Skeletal muscle tissue (tissue), 4 donors: ENCODE data around the gene UBE2D2. TPM values are rescaled to one million over a fixed set of nuclear protein-coding genes. Genes with fewer than 3 reads are reported as not detected.
"Not testable (repeated sequence)": the region's sequence is repeated elsewhere in the genome, so short reads cannot be mapped to it uniquely, and the experiment has no call there.

Experiments
- H3K27ac ChIP-seq: one replicate; pipeline ENCODE4 v1.7.0; 2013; ENCODE audit warnings: mild to moderate bottlenecking, low read depth, low read length, inconsistent platforms
- H3K27me3 ChIP-seq, 3 donors: one replicate each; pipeline ENCODE4 v1.7.0; 2013; ENCODE audit warnings: low read length in 3 of 3; ENCODE audit not compliant: control insufficient read depth in 3 of 3, insufficient read depth in 3 of 3
- H3K36me3 ChIP-seq, 3 donors: one replicate each; pipeline ENCODE4 v1.7.0; 2013; ENCODE audit warnings: low read length in 3 of 3; ENCODE audit not compliant: control insufficient read depth in 3 of 3, insufficient read depth in 3 of 3
- H3K4me1 ChIP-seq, 3 donors: one replicate each; pipeline ENCODE4 v1.7.0; 2013; ENCODE audit warnings: low read length in 3 of 3, mild to moderate bottlenecking in 3 of 3; ENCODE audit not compliant: control insufficient read depth in 3 of 3, insufficient read depth in 3 of 3
- H3K4me3 ChIP-seq, 3 donors: one replicate each; pipeline ENCODE4 v1.7.0; 2013; ENCODE audit warnings: low read length in 3 of 3
- H3K9ac ChIP-seq, 3 donors: one replicate each; pipeline ENCODE4 v1.7.0; 2013; ENCODE audit warnings: low read length in 3 of 3, mild to moderate bottlenecking in 3 of 3, moderate library complexity in 2 of 3, low read depth in 1 of 3
- H3K9me3 ChIP-seq, 3 donors: one replicate each; pipeline ENCODE4 v1.7.0; 2013; ENCODE audit warnings: low read length in 3 of 3; ENCODE audit not compliant: control insufficient read depth in 3 of 3
- total RNA-seq: library from RNA; depleted of rRNA; stranded (reverse); fragments of >200 nt; gene quantifications from one replicate; pipeline ENCODE4 v1.2.3, GENCODE V29; 2014
- donor health status: Osteomylitis.

UBE2D2 gene
- total RNA-seq, 1 donor from 2014 or later = 81.9 TPM

GRCh38 chr5:139578325-139578724 lies 17.2 kb downstream of the UBE2D2 start:
- H3K27me3 ChIP-seq = no peaks in the 10 kb centered on the region
- H3K9ac ChIP-seq = peak overlapping the region in 1 of 3 donors; percentile 36
- peaks cover 0 to 3% (median 0%) of the 10 kb centered on the region in 3 donors for H3K36me3 ChIP-seq
- peak overlapping the region; percentile 3 for H3K27ac ChIP-seq
- H3K9me3 ChIP-seq = no peaks in the 10 kb centered on the region
- peaks cover 24 to 32% (median 25%) of the 10 kb centered on the region in 3 donors for H3K4me1 ChIP-seq
- no peak overlapping the region for H3K4me3 ChIP-seq

- not testable (repeated sequence) for H3K36me3 ChIP-seq, H3K4me3 ChIP-seq, H3K9ac ChIP-seq, H3K9me3 ChIP-seq, H3K27ac ChIP-seq, H3K27me3 ChIP-seq
- peaks cover 11 to 21% (median 16%) of the 10 kb centered on the region in 3 donors for H3K4me1 ChIP-seq
Measured at GRCh38 chr5:139582181-139582580, 21.0 kb downstream of the UBE2D2 start.

- Histone ChIP-seq H3K4me3 (no peak overlapping the region), H3K27ac (no peak overlapping the region), H3K4me1 (peaks cover 4 to 7% (median 6%) of the 10 kb centered on the region in 3 donors), H3K27me3 (no peaks in the 10 kb centered on the region), H3K9me3 (no peaks in the 10 kb centered on the region), H3K36me3 (peaks cover 4 to 7% (median 5%) of the 10 kb centered on the region in 3 donors), H3K9ac (no peak overlapping the region)
Measured at GRCh38 chr5:139584137-139584536, 23.0 kb downstream of the UBE2D2 start.

GRCh38 chr5:139588116-139588515 lies 27.0 kb downstream of the UBE2D2 start:
- not testable (repeated sequence) for H3K4me3 ChIP-seq, H3K27ac ChIP-seq, H3K4me1 ChIP-seq, H3K9me3 ChIP-seq, H3K9ac ChIP-seq, H3K27me3 ChIP-seq, H3K36me3 ChIP-seq

GRCh38 chr5:139588962-139589361 lies 27.8 kb downstream of the UBE2D2 start:
- peaks cover 5 to 7% (median 6%) of the 10 kb centered on the region in 3 donors for H3K4me1 ChIP-seq
- H3K9me3 ChIP-seq = no peaks in the 10 kb centered on the region
- H3K4me3 ChIP-seq = no peak overlapping the region
- no peaks in the 10 kb centered on the region for H3K27me3 ChIP-seq
- H3K9ac ChIP-seq = no peak overlapping the region
- H3K27ac ChIP-seq = no peak overlapping the region
- H3K36me3 ChIP-seq = peaks cover 2 to 7% (median 4%) of the 10 kb centered on the region in 3 donors

GRCh38 chr5:139592289-139592688 lies 31.1 kb downstream of the UBE2D2 start:
- Histone ChIP-seq H3K4me1 (peaks cover 3% of the 10 kb centered on the region in 3 donors), H3K4me3 (no peak overlapping the region), H3K9me3 (no peaks in the 10 kb centered on the region), H3K36me3 (peaks cover 2 to 4% (median 4%) of the 10 kb centered on the region in 3 donors), H3K9ac (no peak overlapping the region), H3K27ac (no peak overlapping the region), H3K27me3 (no peaks in the 10 kb centered on the region)

- H3K4me3 ChIP-seq, H3K9me3 ChIP-seq, H3K9ac ChIP-seq, H3K27ac ChIP-seq, H3K4me1 ChIP-seq, H3K27me3 ChIP-seq, H3K36me3 ChIP-seq: not testable (repeated sequence)
Measured at GRCh38 chr5:139593076-139593475, 31.9 kb downstream of the UBE2D2 start.

- Histone ChIP-seq H3K36me3 (peaks cover 2% of the 10 kb centered on the region in 3 donors), H3K27ac (no peak overlapping the region), H3K4me1 (peaks cover 0 to 3% (median 3%) of the 10 kb centered on the region in 3 donors), H3K9ac (peak overlapping the region in 1 of 3 donors; percentile 2), H3K27me3 (no peaks in the 10 kb centered on the region), H3K9me3 (no peaks in the 10 kb centered on the region), H3K4me3 (no peak overlapping the region)
Measured at GRCh38 chr5:139593716-139594319, 32.7 kb downstream of the UBE2D2 start.

- H3K27ac ChIP-seq = no peak overlapping the region
- H3K27me3 ChIP-seq = no peaks in the 10 kb centered on the region
- no peak overlapping the region for H3K4me3 ChIP-seq
- H3K9ac ChIP-seq = no peak overlapping the region
- H3K36me3 ChIP-seq = peaks cover 4 to 9% (median 6%) of the 10 kb centered on the region in 3 donors
- H3K4me1 ChIP-seq = peaks cover 5 to 15% (median 12%) of the 10 kb centered on the region in 3 donors
- H3K9me3 ChIP-seq = no peaks in the 10 kb centered on the region
Measured at GRCh38 chr5:139597134-139597533, 36.0 kb downstream of the UBE2D2 start.

GRCh38 chr5:139598601-139598965 lies 37.4 kb downstream of the UBE2D2 start:
- Histone ChIP-seq H3K4me1 (peaks cover 5 to 14% (median 12%) of the 10 kb centered on the region in 3 donors), H3K36me3 (peaks cover 4 to 11% (median 6%) of the 10 kb centered on the region in 3 donors)
- H3K27ac ChIP-seq, H3K27me3 ChIP-seq, H3K9ac ChIP-seq, H3K4me3 ChIP-seq, H3K9me3 ChIP-seq: not testable (repeated sequence)
